Fibroblast of lung (primary cell): ENCODE data around the gene SLIT3.

ENCODE experiments used
- EZH2 ChIP-seq: IDR thresholded peaks from 2 replicates; pipeline ENCODE4 v1.5.1; 2012; ENCODE audit warnings: low read length, control low read depth, mild to moderate bottlenecking; ENCODE audit errors: missing control alignments
- TF ChIP-seq, protein P1 (sequence below), 2 donors: IDR thresholded peaks in 1 of 2; conservative IDR thresholded peaks in 1 of 2; 1 replicate in 1 of 2; 2 replicates in 1 of 2; pipeline ENCODE4 v1.5.1; 2011 to 2012; ENCODE audit warnings: low read length in 2 of 2, control low read depth in 1 of 2, inconsistent platforms in 1 of 2, low read depth in 1 of 2, mild to moderate bottlenecking in 1 of 2

DNA sequence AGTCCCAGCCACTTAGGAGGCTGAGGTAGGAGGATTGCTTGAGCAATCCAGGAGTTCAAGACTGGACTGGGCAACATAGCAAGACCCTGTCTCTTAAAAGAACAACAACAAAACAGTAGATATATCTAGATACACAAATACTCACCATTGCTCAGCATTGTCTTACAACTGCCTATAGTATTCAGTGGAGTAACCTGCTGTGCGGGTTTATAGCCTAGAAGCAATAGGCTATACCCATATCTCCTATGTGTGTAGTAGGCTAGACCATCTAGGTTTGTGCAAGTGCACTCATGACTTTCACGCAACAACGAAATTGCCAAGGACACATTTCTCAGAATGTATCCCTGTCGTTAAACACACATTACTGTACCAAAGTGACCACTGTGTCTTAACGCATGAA is 44.7 kb downstream of the SLIT3 start:
- TF ChIP-seq, protein P1, sequence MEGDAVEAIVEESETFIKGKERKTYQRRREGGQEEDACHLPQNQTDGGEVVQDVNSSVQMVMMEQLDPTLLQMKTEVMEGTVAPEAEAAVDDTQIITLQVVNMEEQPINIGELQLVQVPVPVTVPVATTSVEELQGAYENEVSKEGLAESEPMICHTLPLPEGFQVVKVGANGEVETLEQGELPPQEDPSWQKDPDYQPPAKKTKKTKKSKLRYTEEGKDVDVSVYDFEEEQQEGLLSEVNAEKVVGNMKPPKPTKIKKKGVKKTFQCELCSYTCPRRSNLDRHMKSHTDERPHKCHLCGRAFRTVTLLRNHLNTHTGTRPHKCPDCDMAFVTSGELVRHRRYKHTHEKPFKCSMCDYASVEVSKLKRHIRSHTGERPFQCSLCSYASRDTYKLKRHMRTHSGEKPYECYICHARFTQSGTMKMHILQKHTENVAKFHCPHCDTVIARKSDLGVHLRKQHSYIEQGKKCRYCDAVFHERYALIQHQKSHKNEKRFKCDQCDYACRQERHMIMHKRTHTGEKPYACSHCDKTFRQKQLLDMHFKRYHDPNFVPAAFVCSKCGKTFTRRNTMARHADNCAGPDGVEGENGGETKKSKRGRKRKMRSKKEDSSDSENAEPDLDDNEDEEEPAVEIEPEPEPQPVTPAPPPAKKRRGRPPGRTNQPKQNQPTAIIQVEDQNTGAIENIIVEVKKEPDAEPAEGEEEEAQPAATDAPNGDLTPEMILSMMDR (conservative IDR thresholded peaks at IDR 0.05 in 1 of 2, IDR thresholded peaks at IDR 0.05 in 1 of 2; ENCODE audit: low read depth in 1 of 2, low read length in 2 of 2), result no peak
- TF ChIP-seq EZH2, result no peak
